Smooth muscle cell (in vitro differentiated cells): ENCODE data around the gene MUC15. TPM values are rescaled to one million over a fixed set of nuclear protein-coding genes. Genes with fewer than 3 reads are reported as not detected.

Experiments
- DNase-seq: peaks from one replicate; lab custom pipeline; 2025; ENCODE audit not compliant: unreplicated experiment; lab: John Stamatoyannopoulos, UW
- H2AFZ ChIP-seq: fragments of 200-600 bp; sonication (generic); 2 replicates; pipeline ENCODE4 v1.6.0; 2016; ENCODE audit warnings: antibody characterized with exemption, low read depth, mild to moderate bottlenecking
- H3F3A ChIP-seq: fragments of 200-600 bp; sonication (generic); 2 replicates; pipeline ENCODE4 v1.6.0; 2017; ENCODE audit warnings: antibody characterized with exemption, low read depth
- H3K27ac ChIP-seq: fragments of 200-600 bp; sonication (generic); 2 replicates; pipeline ENCODE4 v1.5.1; 2016; ENCODE audit warnings: low read depth, mild to moderate bottlenecking
- H3K27me3 ChIP-seq: fragments of 200-600 bp; sonication (generic); 2 replicates; pipeline ENCODE4 v1.6.1; 2016; ENCODE audit warnings: low read depth, mild to moderate bottlenecking
- H3K36me3 ChIP-seq: fragments of 200-600 bp; sonication (generic); 2 replicates; pipeline ENCODE4 v1.5.1; 2016; ENCODE audit warnings: low read depth
- H3K4me1 ChIP-seq: fragments of 200-600 bp; sonication (generic); 2 replicates; pipeline ENCODE4 v1.5.1; 2016; ENCODE audit warnings: low read depth
- H3K4me2 ChIP-seq: fragments of 200-600 bp; sonication (generic); 2 replicates; pipeline ENCODE4 v1.6.0; 2016; ENCODE audit warnings: mild to moderate bottlenecking
- H3K4me3 ChIP-seq: fragments of 200-600 bp; sonication (generic); 2 replicates; pipeline ENCODE4 v1.5.1; 2016; ENCODE audit warnings: mild to moderate bottlenecking
- H3K79me2 ChIP-seq: fragments of 200-600 bp; sonication (generic); 2 replicates; pipeline ENCODE4 v1.6.0; 2016; ENCODE audit warnings: low read depth, mild to moderate bottlenecking
- H3K9ac ChIP-seq: fragments of 200-600 bp; sonication (generic); 2 replicates; pipeline ENCODE4 v1.6.0; 2016; ENCODE audit warnings: low read depth
- H3K9me3 ChIP-seq: fragments of 200-600 bp; sonication (generic); replicated peaks from 2 replicates; pipeline ENCODE4 v1.5.1; 2016; ENCODE audit warnings: low read depth
- H4K20me1 ChIP-seq: fragments of 200-600 bp; sonication (generic); 2 replicates; pipeline ENCODE4 v1.6.0; 2016; ENCODE audit warnings: low read depth
- CTCF ChIP-seq: fragments of 200-600 bp; sonication (generic); IDR thresholded peaks from 2 replicates; pipeline ENCODE4 v1.5.1; 2017; ENCODE audit warnings: borderline replicate concordance, mild to moderate bottlenecking, antibody characterized with exemption; ENCODE audit not compliant: insufficient read depth, poor library complexity, severe bottlenecking
- WGBS: methylation state at CpG from one replicate; pipeline ENCODE4 v1.1.7; 2016; ENCODE audit warnings: low lambda C conversion rate; 5-methylcytosine and 5-hydroxymethylcytosine counted together
- polyA plus RNA-seq: library from polyadenylated mRNA; unstranded; fragments of >200 nt; fragmentation: Nextera tagmentation; extraction: Ambion mirVana; gene quantifications from 2 replicates; pipeline ENCODE4 v1.2.1, GENCODE V29; 2016
- total RNA-seq: library from RNA; depleted of rRNA; stranded (reverse); fragments of >200 nt; gene quantifications from 2 replicates; pipeline ENCODE4 v1.2.3, GENCODE V29; 2014

The MUC15 gene
- total and polyA plus RNA-seq, 2 experiments from 2014 or later, result 0.26 to 3.2 TPM

GRCh38 chr11:26512196-26512595, 59.9 kb downstream of the MUC15 start:
- no peaks in the 10 kb centered on the region for H3K4me1 ChIP-seq
- H2AFZ ChIP-seq, result no peak overlapping the region
- H3K9me3 ChIP-seq, result no peaks in the 10 kb centered on the region
- WGBS, result 79% methylated on average over 2 of the region's 2 CpGs
- H3K27me3 ChIP-seq, result peaks cover 5% of the 10 kb centered on the region
- no peaks in the 10 kb centered on the region for H3K79me2 ChIP-seq
- no peak for DNase-seq
- H4K20me1 ChIP-seq, result no peaks in the 10 kb centered on the region
- H3K36me3 ChIP-seq, result no peaks in the 10 kb centered on the region
- no peaks in the 10 kb centered on the region for H3F3A ChIP-seq
- no peak for TF ChIP-seq CTCF
- H3K4me2 ChIP-seq, result no peak overlapping the region
- no peak overlapping the region for H3K9ac ChIP-seq
- H3K4me3 ChIP-seq, result no peak overlapping the region
- H3K27ac ChIP-seq, result no peak overlapping the region

DNA sequence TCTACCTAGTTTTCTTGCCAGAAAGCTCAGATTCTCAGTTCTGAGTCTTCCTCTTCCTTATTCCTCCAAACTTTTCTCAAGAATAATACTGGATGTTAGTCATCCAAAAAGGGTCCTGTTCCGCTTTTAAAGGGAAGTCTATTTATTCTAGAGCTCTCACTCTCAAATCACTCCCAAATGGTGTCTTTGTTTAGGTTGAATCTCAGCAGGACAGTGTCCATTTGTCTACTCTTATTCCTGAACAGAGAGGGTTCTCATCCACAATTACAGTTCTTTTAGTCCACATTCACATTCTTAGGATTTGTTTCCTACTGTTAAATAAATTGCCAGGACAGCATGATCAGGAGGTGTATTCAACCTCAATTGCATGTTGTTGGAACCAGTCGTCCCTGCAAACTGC, 61.3 kb downstream of the MUC15 start:
- H4K20me1 ChIP-seq, result no peaks in the 10 kb centered on the region
- H3K79me2 ChIP-seq, result no peaks in the 10 kb centered on the region
- no peak overlapping the region for H3K9ac ChIP-seq
- DNase-seq, result no peak
- H3F3A ChIP-seq, result no peaks in the 10 kb centered on the region
- WGBS, result 84% methylated on average over 2 of the region's 2 CpGs
- no peak overlapping the region for H3K4me3 ChIP-seq
- H3K27me3 ChIP-seq, result peaks cover 3% of the 10 kb centered on the region
- no peak for TF ChIP-seq CTCF
- H3K9me3 ChIP-seq, result no peaks in the 10 kb centered on the region
- H3K4me1 ChIP-seq, result no peaks in the 10 kb centered on the region
- no peak overlapping the region for H3K4me2 ChIP-seq
- no peak overlapping the region for H2AFZ ChIP-seq
- H3K27ac ChIP-seq, result no peak overlapping the region
- no peaks in the 10 kb centered on the region for H3K36me3 ChIP-seq

- H3K4me1 ChIP-seq, result no peaks in the 10 kb centered on the region
- H3K4me2 ChIP-seq, result no peak overlapping the region
- no peak for DNase-seq
- H3K9ac ChIP-seq, result no peak overlapping the region
- no peaks in the 10 kb centered on the region for H3K36me3 ChIP-seq
- H4K20me1 ChIP-seq, result no peaks in the 10 kb centered on the region
- no peak for TF ChIP-seq CTCF
- no peaks in the 10 kb centered on the region for H3F3A ChIP-seq
- no peak overlapping the region for H3K4me3 ChIP-seq
- H2AFZ ChIP-seq, result no peak overlapping the region
- H3K27me3 ChIP-seq, result peaks cover 3% of the 10 kb centered on the region
- no peaks in the 10 kb centered on the region for H3K79me2 ChIP-seq
- WGBS, result 98% methylated on average over 2 of the region's 2 CpGs
- no peaks in the 10 kb centered on the region for H3K9me3 ChIP-seq
- no peak overlapping the region for H3K27ac ChIP-seq
These were observed 61.9 kb downstream of the MUC15 start for GRCh38 chr11:26510164-26510563.

Other genes starting within 250 kb of the MUC15 start
- gene ANO3, start 240.1 kb downstream of the MUC15 start, total RNA-seq, result not detected in 2 replicates
- gene ANO3, start 240.1 kb downstream of the MUC15 start, polyA plus RNA-seq, result 0.13 TPM in 1 of 2 replicates, not detected in the other
- gene SLC5A12, start 149.8 kb upstream of the MUC15 start, total RNA-seq, result 8.5 and 11.7 TPM in 2 replicates
- gene SLC5A12, start 149.8 kb upstream of the MUC15 start, polyA plus RNA-seq, result 3.7 and 4.6 TPM in 2 replicates